NB4 (cell line): ENCODE results near the gene HP1BP3.

Source experiments
- DNase-seq: peaks from one replicate; pipeline ENCODE4 v3.0.0; 2010; ENCODE audit warnings: low read depth
- H3K4me3 ChIP-seq: one replicate; pipeline ENCODE4 v1.5.1; 2011; ENCODE audit warnings: mild to moderate bottlenecking, low read depth, low read length, moderate library complexity
- MYC ChIP-seq: IDR thresholded peaks from 2 replicates; pipeline ENCODE4 v1.6.1; 2011; ENCODE audit warnings: low read depth, low read length
- POLR2A ChIP-seq: IDR thresholded peaks from 2 replicates; pipeline ENCODE4 v1.6.1; 2011; ENCODE audit warnings: mild to moderate bottlenecking; ENCODE audit not compliant: insufficient read length; ENCODE audit errors: extremely low read depth
- TF ChIP-seq, protein P1 (sequence below): IDR thresholded peaks from 2 replicates; pipeline ENCODE4 v1.6.1; 2011; ENCODE audit warnings: low read depth, low read length
- TF ChIP-seq, protein P2 (sequence below): IDR thresholded peaks from one replicate; pipeline ENCODE4 v1.5.1; 2012; ENCODE audit warnings: low read depth, low read length

Gene HP1BP3

DNA sequence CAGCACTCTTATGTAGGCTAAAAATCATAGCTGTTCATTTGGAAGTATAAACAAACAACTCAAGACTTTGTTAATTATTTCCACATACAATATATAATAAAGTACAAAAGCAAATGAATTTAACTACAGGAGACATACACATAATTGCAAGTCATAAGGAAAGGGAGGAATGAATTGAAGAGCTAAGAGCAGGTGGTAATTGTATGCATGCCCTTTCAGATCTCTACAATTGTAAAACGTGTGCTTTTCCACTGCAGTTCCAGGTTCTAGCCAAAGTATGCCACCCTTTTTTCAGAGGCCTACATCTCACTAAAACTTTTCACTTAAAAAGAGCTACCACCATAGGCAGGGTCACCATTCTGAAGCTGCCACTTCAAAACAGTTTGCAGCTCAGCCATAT, 42.8 kb upstream of the HP1BP3 start:
- TF ChIP-seq, protein P1, sequence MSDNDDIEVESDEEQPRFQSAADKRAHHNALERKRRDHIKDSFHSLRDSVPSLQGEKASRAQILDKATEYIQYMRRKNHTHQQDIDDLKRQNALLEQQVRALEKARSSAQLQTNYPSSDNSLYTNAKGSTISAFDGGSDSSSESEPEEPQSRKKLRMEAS: no peak
- TF ChIP-seq, protein P2, sequence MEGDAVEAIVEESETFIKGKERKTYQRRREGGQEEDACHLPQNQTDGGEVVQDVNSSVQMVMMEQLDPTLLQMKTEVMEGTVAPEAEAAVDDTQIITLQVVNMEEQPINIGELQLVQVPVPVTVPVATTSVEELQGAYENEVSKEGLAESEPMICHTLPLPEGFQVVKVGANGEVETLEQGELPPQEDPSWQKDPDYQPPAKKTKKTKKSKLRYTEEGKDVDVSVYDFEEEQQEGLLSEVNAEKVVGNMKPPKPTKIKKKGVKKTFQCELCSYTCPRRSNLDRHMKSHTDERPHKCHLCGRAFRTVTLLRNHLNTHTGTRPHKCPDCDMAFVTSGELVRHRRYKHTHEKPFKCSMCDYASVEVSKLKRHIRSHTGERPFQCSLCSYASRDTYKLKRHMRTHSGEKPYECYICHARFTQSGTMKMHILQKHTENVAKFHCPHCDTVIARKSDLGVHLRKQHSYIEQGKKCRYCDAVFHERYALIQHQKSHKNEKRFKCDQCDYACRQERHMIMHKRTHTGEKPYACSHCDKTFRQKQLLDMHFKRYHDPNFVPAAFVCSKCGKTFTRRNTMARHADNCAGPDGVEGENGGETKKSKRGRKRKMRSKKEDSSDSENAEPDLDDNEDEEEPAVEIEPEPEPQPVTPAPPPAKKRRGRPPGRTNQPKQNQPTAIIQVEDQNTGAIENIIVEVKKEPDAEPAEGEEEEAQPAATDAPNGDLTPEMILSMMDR: no peak
- TF ChIP-seq MYC (no peak), POLR2A (no peak)
- H3K4me3 ChIP-seq: no peak overlapping the region
- DNase-seq: no peak

DNA sequence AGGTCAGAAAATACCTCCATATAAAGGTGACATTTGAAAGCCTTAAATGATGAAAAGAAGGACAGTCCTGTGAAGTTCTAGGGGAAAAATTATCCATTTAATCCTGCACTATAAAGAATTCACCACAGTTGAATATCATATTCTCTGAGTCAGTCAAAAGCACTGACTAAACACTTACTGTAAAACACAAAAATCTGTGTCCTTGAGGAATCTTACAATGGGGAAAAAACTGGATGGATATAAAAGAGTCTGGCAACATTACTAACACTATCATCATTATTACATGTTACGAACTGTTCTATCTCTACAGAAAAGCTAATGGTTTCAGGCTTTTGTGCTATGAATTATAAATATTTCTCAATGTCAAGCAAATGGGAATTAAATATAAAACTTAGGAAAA, 42.4 kb upstream of the HP1BP3 start:
- no peak for DNase-seq
- H3K4me3 ChIP-seq: no peak overlapping the region
- no peak for TF ChIP-seq MYC
- TF ChIP-seq, protein P2: no peak
- no peak for TF ChIP-seq POLR2A
- TF ChIP-seq, protein P1: no peak

DNA sequence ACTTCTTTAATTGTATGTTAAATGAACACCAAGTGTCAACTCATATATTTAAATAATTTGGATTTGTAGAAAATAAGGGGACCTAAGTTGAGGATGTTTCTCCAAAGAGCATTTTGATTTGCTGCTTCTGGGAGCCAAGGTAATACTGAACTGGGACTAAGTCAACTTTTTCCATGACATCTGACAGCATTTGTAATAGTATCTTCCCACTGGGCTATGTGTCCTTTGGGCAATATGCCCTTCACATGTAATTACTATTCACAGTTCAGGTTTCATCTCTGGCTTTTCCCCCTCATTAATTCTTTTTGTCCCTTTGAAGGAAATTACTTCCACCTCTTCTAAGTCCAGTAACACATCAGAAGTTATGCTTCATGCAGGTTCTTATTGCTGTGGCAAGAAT, 36.7 kb upstream of the HP1BP3 start:
- H3K4me3 ChIP-seq: no peak overlapping the region
- DNase-seq: no peak
- TF ChIP-seq MYC (no peak), POLR2A (no peak)

DNA sequence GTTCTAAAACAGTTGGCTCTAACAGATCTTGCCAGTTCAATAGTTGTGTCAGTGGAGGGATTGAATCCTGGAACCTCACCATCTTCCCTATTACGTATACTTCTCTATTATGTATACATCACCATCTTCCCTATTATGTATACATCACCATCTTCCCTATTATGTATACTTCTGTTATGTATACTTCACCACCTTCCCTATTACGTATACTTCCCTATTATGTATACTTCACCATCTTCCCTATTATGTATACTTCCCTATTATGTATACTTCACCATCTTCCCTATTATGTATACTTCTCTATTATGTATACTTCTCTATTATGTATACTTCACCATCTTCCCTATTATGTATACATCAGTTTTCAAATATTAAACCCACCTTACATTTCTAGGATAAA, 34.4 kb upstream of the HP1BP3 start:
- TF ChIP-seq, protein P1: no peak
- TF ChIP-seq MYC (no peak), POLR2A (no peak)
- TF ChIP-seq, protein P2: no peak
- no peak overlapping the region for H3K4me3 ChIP-seq
- no peak for DNase-seq

DNA sequence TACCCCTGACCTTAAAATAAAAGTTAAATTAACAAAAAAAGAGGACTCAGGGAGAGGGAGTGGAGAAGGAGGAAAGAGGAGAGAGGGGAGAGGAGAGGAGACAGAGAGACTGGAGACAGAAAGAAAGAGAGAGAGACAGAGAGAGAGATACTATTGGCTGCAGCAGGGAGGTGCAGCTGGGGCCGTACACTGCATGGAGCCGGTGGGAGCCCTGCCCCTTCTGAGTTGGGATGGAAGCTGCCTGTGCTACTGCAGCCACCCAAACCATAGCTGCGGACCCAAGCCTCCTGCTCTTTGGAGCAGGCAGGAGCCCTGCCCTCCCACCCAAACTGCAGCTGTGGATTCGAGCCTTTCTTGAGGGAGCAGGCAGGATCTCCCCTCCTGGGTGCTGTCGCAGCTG, 32.7 kb upstream of the HP1BP3 start:
- no peak for DNase-seq
- TF ChIP-seq, protein P2: no peak
- TF ChIP-seq POLR2A (no peak), MYC (no peak)
- TF ChIP-seq, protein P1: no peak
- H3K4me3 ChIP-seq: no peak overlapping the region

DNA sequence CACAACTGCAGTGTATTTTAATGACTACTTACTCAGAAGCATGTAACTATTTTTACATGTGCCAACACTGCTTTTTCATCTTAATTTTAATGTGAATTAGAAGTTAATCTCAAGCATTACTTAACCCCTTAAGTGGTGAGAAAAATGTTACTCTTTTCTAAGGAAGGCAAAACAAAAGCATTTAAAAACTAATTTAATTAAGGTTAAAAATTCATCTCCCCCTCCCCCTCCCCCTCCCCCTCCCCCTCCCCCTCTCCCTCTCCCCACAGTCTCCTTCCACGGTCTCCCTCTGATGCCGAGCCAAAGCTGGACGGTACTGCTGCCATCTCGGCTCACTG, 27.4 kb upstream of the HP1BP3 start:
- DNase-seq: no peak
- no peak overlapping the region for H3K4me3 ChIP-seq
- TF ChIP-seq POLR2A (no peak), MYC (no peak)
- TF ChIP-seq, protein P1: no peak
- TF ChIP-seq, protein P2: no peak
